Rectal smooth muscle tissue (tissue), 1 donor: ENCODE data around the gene DEPDC1B.

Experiments used
- H3K27ac ChIP-seq: one replicate; pipeline ENCODE4 v1.7.0; 2013; ENCODE audit warnings: low read depth, low read length, inconsistent platforms
- H3K27me3 ChIP-seq: one replicate; pipeline ENCODE4 v1.7.0; 2013; ENCODE audit warnings: low read length; ENCODE audit not compliant: control insufficient read depth, insufficient read depth
- H3K36me3 ChIP-seq: one replicate; pipeline ENCODE4 v1.7.0; 2013; ENCODE audit warnings: low read length; ENCODE audit not compliant: control insufficient read depth, insufficient read depth
- H3K4me1 ChIP-seq: one replicate; pipeline ENCODE4 v1.7.0; 2013; ENCODE audit warnings: low read length; ENCODE audit not compliant: control insufficient read depth, insufficient read depth
- H3K4me3 ChIP-seq: one replicate; pipeline ENCODE4 v1.7.0; 2013; ENCODE audit warnings: low read length
- H3K9ac ChIP-seq: one replicate; pipeline ENCODE4 v1.7.0; 2013; ENCODE audit warnings: low read length

The DEPDC1B gene

GRCh38 chr5:60671899-60672692 lies 27.9 kb downstream of the DEPDC1B start:
- H3K9ac ChIP-seq = no peak overlapping the region
- H3K27me3 ChIP-seq = no peaks in the 10 kb centered on the region
- no peaks in the 10 kb centered on the region for H3K36me3 ChIP-seq
- no peak overlapping the region for H3K4me3 ChIP-seq
- no peaks in the 10 kb centered on the region for H3K4me1 ChIP-seq
- H3K27ac ChIP-seq = no peak overlapping the region

- no peak overlapping the region for H3K4me3 ChIP-seq
- no peak overlapping the region for H3K27ac ChIP-seq
These were observed 29.2 kb downstream of the DEPDC1B start for GRCh38 chr5:60670749-60671148.

GRCh38 chr5:60668686-60669304 lies 31.2 kb downstream of the DEPDC1B start:
- H3K27me3 ChIP-seq = no peaks in the 10 kb centered on the region
- no peaks in the 10 kb centered on the region for H3K4me1 ChIP-seq
- no peak overlapping the region for H3K27ac ChIP-seq
- H3K36me3 ChIP-seq = no peaks in the 10 kb centered on the region
- H3K9ac ChIP-seq = no peak overlapping the region
- no peak overlapping the region for H3K4me3 ChIP-seq

More at GRCh38 chr5:60670749-60671148, 29.2 kb downstream of the DEPDC1B start:
- no peaks in the 10 kb centered on the region for H3K36me3 ChIP-seq
- H3K4me1 ChIP-seq = no peaks in the 10 kb centered on the region
- no peak overlapping the region for H3K9ac ChIP-seq
- no peaks in the 10 kb centered on the region for H3K27me3 ChIP-seq

- H3K4me1 ChIP-seq = peaks cover 2% of the 10 kb centered on the region
- H3K27ac ChIP-seq = no peak overlapping the region
- no peak overlapping the region for H3K4me3 ChIP-seq
- H3K9ac ChIP-seq = no peak overlapping the region
- H3K27me3 ChIP-seq = no peaks in the 10 kb centered on the region
- H3K36me3 ChIP-seq = no peaks in the 10 kb centered on the region
These were observed 47.9 kb downstream of the DEPDC1B start for GRCh38 chr5:60651872-60652620.

- H3K36me3 ChIP-seq = no peaks in the 10 kb centered on the region
- H3K4me3 ChIP-seq = no peak overlapping the region
- no peaks in the 10 kb centered on the region for H3K27me3 ChIP-seq
- no peak overlapping the region for H3K9ac ChIP-seq
- no peak overlapping the region for H3K27ac ChIP-seq
- H3K4me1 ChIP-seq = peaks cover 2% of the 10 kb centered on the region
These were observed 50.6 kb downstream of the DEPDC1B start for GRCh38 chr5:60649288-60649917.

GRCh38 chr5:60648175-60648574 lies 51.8 kb downstream of the DEPDC1B start:
- no peaks in the 10 kb centered on the region for H3K27me3 ChIP-seq
- H3K27ac ChIP-seq = no peak overlapping the region
- H3K9ac ChIP-seq = no peak overlapping the region
- no peaks in the 10 kb centered on the region for H3K36me3 ChIP-seq
- peaks cover 2% of the 10 kb centered on the region for H3K4me1 ChIP-seq
- H3K4me3 ChIP-seq = no peak overlapping the region

- no peak overlapping the region for H3K9ac ChIP-seq
- H3K27ac ChIP-seq = no peak overlapping the region
- H3K4me1 ChIP-seq = no peaks in the 10 kb centered on the region
- H3K36me3 ChIP-seq = no peaks in the 10 kb centered on the region
- H3K27me3 ChIP-seq = no peaks in the 10 kb centered on the region
- H3K4me3 ChIP-seq = no peak overlapping the region
These were observed 59.1 kb downstream of the DEPDC1B start for GRCh38 chr5:60640901-60641300.

- Histone ChIP-seq H3K36me3 (no peaks in the 10 kb centered on the region), H3K9ac (no peak overlapping the region), H3K27ac (no peak overlapping the region), H3K27me3 (no peaks in the 10 kb centered on the region), H3K4me3 (no peak overlapping the region), H3K4me1 (no peaks in the 10 kb centered on the region)
These were observed 60.4 kb downstream of the DEPDC1B start for GRCh38 chr5:60639544-60639943.

- Histone ChIP-seq H3K36me3 (no peaks in the 10 kb centered on the region), H3K4me3 (no peak overlapping the region), H3K27ac (no peak overlapping the region), H3K27me3 (no peaks in the 10 kb centered on the region), H3K4me1 (no peaks in the 10 kb centered on the region), H3K9ac (no peak overlapping the region)
These were observed 61.7 kb downstream of the DEPDC1B start for GRCh38 chr5:60638300-60638699.

GRCh38 chr5:60636644-60637043 lies 63.3 kb downstream of the DEPDC1B start:
- H3K4me3 ChIP-seq = no peak overlapping the region
- H3K27ac ChIP-seq = no peak overlapping the region
- H3K36me3 ChIP-seq = no peaks in the 10 kb centered on the region
- H3K27me3 ChIP-seq = no peaks in the 10 kb centered on the region
- no peaks in the 10 kb centered on the region for H3K4me1 ChIP-seq
- no peak overlapping the region for H3K9ac ChIP-seq

GRCh38 chr5:60636001-60636400 lies 64.0 kb downstream of the DEPDC1B start:
- Histone ChIP-seq H3K36me3 (no peaks in the 10 kb centered on the region), H3K27me3 (no peaks in the 10 kb centered on the region), H3K27ac (no peak overlapping the region), H3K4me1 (no peaks in the 10 kb centered on the region), H3K9ac (no peak overlapping the region), H3K4me3 (no peak overlapping the region)

- no peak overlapping the region for H3K27ac ChIP-seq
- no peak overlapping the region for H3K9ac ChIP-seq
These were observed 65.9 kb downstream of the DEPDC1B start for GRCh38 chr5:60634051-60634450.

More at GRCh38 chr5:60634051-60634450, 65.9 kb downstream of the DEPDC1B start:
- no peaks in the 10 kb centered on the region for H3K27me3 ChIP-seq
- no peak overlapping the region for H3K4me3 ChIP-seq
- H3K4me1 ChIP-seq = no peaks in the 10 kb centered on the region
- no peaks in the 10 kb centered on the region for H3K36me3 ChIP-seq
